ENCODE measurements around the gene C3orf22. TPM values are rescaled to one million over a fixed set of nuclear protein-coding genes. Genes with fewer than 3 reads are reported as not detected.
"Not testable (repeated sequence)": the region's sequence is repeated elsewhere in the genome, so short reads cannot be mapped to it uniquely, and the experiment has no call there.

C3orf22 gene
- total RNA-seq, 1 donor: not detected

DNA sequence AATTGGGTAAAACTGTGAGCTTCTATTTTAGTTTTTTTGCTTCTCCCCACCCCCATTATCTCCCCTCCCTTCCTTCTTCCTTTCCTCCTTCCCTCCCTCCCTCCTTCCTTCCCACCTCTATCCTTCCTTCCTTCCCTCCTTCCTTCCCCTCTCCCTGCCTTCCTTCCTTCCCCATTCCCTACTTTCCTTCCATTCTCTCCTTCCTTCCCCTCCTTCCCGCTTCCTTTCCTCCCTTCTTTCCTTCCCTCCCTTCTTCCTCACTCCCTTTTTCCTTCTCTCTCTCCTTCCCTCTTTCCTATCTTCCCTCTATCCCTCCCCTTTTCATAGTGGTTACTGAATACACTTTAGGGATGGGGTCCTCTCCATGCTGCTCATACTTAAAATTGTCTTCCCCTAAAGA is 40.4 kb upstream of the C3orf22 start:
- H3K4me1 ChIP-seq (ENCODE audit: insufficient read depth, low read length): peaks cover 3% of the 10 kb centered on the region
- H3K27ac ChIP-seq (ENCODE audit: low read depth, low read length): no peak overlapping the region
- H4K20me1 ChIP-seq (ENCODE audit: insufficient read depth, low read length): no peaks in the 10 kb centered on the region
- no peak overlapping the region for H3K4me3 ChIP-seq (ENCODE audit: insufficient read depth, low read length)
- DNase-seq (ENCODE audit: insufficient read length, low spot score, missing footprints): no peak
- H3K4me2 ChIP-seq (ENCODE audit: insufficient read depth, low read length): no peak overlapping the region
- no peaks in the 10 kb centered on the region for H3K9me3 ChIP-seq (ENCODE audit: low read depth, low read length)
- H3K79me2 ChIP-seq (ENCODE audit: insufficient read depth, low read length): no peaks in the 10 kb centered on the region
- H3K27me3 ChIP-seq (ENCODE audit: insufficient read depth, low read length): no peaks in the 10 kb centered on the region
- no peak for TF ChIP-seq CTCF (IDR thresholded peaks at IDR 0.05; ENCODE audit: extremely low read depth, low read depth, low read length)
- no peak overlapping the region for H2AFZ ChIP-seq (ENCODE audit: low read length)
- H3K36me3 ChIP-seq (ENCODE audit: insufficient read depth, low read length): no peaks in the 10 kb centered on the region

DNA sequence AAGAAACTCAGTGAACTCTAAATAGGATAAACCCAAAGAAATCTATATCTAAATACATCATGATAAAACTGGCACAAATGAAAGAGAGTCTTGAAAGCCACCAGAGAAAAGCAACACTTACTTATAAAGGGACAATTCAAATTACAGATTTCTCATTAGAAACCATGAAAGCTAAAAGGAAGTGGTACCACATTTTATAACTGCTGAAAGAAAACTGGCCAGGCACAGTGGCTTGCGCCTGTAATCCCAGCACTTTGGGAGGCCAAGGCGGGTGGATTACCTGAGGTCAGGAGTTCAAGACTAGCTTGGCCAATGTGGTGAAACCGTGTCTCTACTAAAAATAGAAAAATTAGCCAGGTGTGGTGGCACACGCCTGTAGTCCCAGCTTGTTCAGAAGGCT is 36.7 kb upstream of the C3orf22 start:
- H3K27me3 ChIP-seq (ENCODE audit: insufficient read depth, low read length); H3K79me2 ChIP-seq (ENCODE audit: insufficient read depth, low read length); H3K9me3 ChIP-seq (ENCODE audit: low read depth, low read length); H3K36me3 ChIP-seq (ENCODE audit: insufficient read depth, low read length); DNase-seq (ENCODE audit: insufficient read length, low spot score, missing footprints); H4K20me1 ChIP-seq (ENCODE audit: insufficient read depth, low read length); H3K27ac ChIP-seq (ENCODE audit: low read depth, low read length); H2AFZ ChIP-seq (ENCODE audit: low read length); H3K4me2 ChIP-seq (ENCODE audit: insufficient read depth, low read length); H3K4me3 ChIP-seq (ENCODE audit: insufficient read depth, low read length); H3K4me1 ChIP-seq (ENCODE audit: insufficient read depth, low read length): not testable (repeated sequence)

DNA sequence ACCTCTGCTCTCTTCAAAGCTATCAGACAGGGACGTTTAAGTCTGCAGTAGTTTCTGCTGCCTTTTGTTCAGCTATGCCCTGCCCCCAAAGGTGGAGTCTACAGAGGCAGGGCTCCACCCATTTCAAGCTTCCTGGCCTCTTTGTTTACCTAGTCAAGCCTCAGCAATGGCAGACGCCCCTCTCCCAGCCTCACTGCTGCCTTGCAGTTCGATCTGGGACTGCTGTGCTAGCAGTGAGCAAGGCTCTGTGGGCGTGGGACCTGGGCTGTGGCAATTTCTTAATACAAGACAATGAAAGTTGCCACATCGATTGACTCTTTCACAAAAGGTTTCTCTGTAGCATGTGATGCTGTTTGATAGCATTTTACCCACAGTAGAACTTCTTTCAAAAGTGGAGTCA is 32.8 kb upstream of the C3orf22 start:
- not testable (repeated sequence) for H4K20me1 ChIP-seq (ENCODE audit: insufficient read depth, low read length); H3K9me3 ChIP-seq (ENCODE audit: low read depth, low read length); H2AFZ ChIP-seq (ENCODE audit: low read length); H3K79me2 ChIP-seq (ENCODE audit: insufficient read depth, low read length); H3K27ac ChIP-seq (ENCODE audit: low read depth, low read length); H3K4me3 ChIP-seq (ENCODE audit: insufficient read depth, low read length); H3K27me3 ChIP-seq (ENCODE audit: insufficient read depth, low read length); H3K36me3 ChIP-seq (ENCODE audit: insufficient read depth, low read length); DNase-seq (ENCODE audit: insufficient read length, low spot score, missing footprints); H3K4me2 ChIP-seq (ENCODE audit: insufficient read depth, low read length); H3K4me1 ChIP-seq (ENCODE audit: insufficient read depth, low read length)

GRCh38 chr3:126582311-126582710 is 23.6 kb upstream of the C3orf22 start:
- H3K27me3 ChIP-seq (ENCODE audit: insufficient read depth, low read length): no peaks in the 10 kb centered on the region
- DNase-seq (ENCODE audit: insufficient read length, low spot score, missing footprints): no peak
- H3K4me2 ChIP-seq (ENCODE audit: insufficient read depth, low read length): no peak overlapping the region
- no peak overlapping the region for H2AFZ ChIP-seq (ENCODE audit: low read length)
- H3K79me2 ChIP-seq (ENCODE audit: insufficient read depth, low read length): no peaks in the 10 kb centered on the region
- H3K27ac ChIP-seq (ENCODE audit: low read depth, low read length): no peak overlapping the region
- H3K36me3 ChIP-seq (ENCODE audit: insufficient read depth, low read length): no peaks in the 10 kb centered on the region
- H4K20me1 ChIP-seq (ENCODE audit: insufficient read depth, low read length): no peaks in the 10 kb centered on the region
- no peak overlapping the region for H3K4me3 ChIP-seq (ENCODE audit: insufficient read depth, low read length)
- H3K4me1 ChIP-seq (ENCODE audit: insufficient read depth, low read length): no peaks in the 10 kb centered on the region
- no peaks in the 10 kb centered on the region for H3K9me3 ChIP-seq (ENCODE audit: low read depth, low read length)
- no peak for TF ChIP-seq CTCF (IDR thresholded peaks at IDR 0.05; ENCODE audit: extremely low read depth, low read depth, low read length)

DNA sequence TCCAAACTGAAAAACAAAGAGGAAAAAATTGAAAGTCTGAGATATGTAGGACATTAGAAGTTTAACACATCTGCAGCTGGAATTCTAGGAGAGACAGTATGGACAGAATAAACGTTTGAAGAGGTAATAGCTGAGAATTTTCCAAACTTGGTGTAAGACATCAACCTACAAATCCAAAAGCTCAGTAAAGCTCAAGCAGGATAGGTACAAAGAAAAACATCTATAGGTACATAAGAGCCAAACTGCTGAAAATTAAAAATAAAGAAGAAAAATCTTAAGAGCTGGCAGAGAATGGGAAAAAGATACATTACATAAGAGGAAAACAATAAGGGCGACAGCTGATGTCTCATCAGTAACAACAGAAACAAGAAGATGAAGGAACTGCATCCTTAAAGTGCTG is 22.8 kb upstream of the C3orf22 start:
- H3K4me1 ChIP-seq (ENCODE audit: insufficient read depth, low read length): no peaks in the 10 kb centered on the region

More for the DNA sequence above, 22.8 kb upstream of the C3orf22 start:
- Histone ChIP-seq H3K4me2 (ENCODE audit: insufficient read depth, low read length) (no peak overlapping the region), H3K9me3 (ENCODE audit: low read depth, low read length) (no peaks in the 10 kb centered on the region), H3K27me3 (ENCODE audit: insufficient read depth, low read length) (no peaks in the 10 kb centered on the region), H2AFZ (ENCODE audit: low read length) (no peak overlapping the region), H3K27ac (ENCODE audit: low read depth, low read length) (no peak overlapping the region), H3K36me3 (ENCODE audit: insufficient read depth, low read length) (no peaks in the 10 kb centered on the region), H3K4me3 (ENCODE audit: insufficient read depth, low read length) (no peak overlapping the region), H4K20me1 (ENCODE audit: insufficient read depth, low read length) (no peaks in the 10 kb centered on the region), H3K79me2 (ENCODE audit: insufficient read depth, low read length) (no peaks in the 10 kb centered on the region)
- no peak for TF ChIP-seq CTCF (IDR thresholded peaks at IDR 0.05; ENCODE audit: extremely low read depth, low read depth, low read length)
- DNase-seq (ENCODE audit: insufficient read length, low spot score, missing footprints): no peak
